HepG2 (cell line): ENCODE results near the gene TMOD3. TPM values are rescaled to one million over a fixed set of nuclear protein-coding genes. Genes with fewer than 3 reads are reported as not detected.

Experiments used
- ARHGAP35 ChIP-seq: sonication (generic); formaldehyde crosslinking; IDR thresholded peaks from 2 replicates; pipeline ENCODE4 v1.9.0; 2022; ENCODE audit warnings: mild to moderate bottlenecking, inconsistent platforms, moderate library complexity, missing genetic modification reagents, borderline replicate concordance
- ATAD3A ChIP-seq: sonication (generic); formaldehyde crosslinking; IDR thresholded peaks from 2 replicates; pipeline ENCODE4 v1.4.0; 2020; ENCODE audit warnings: missing genetic modification reagents
- ATF7-NPFF ChIP-seq: sonication (generic); formaldehyde crosslinking; IDR thresholded peaks from 2 replicates; pipeline ENCODE4 v1.8.1; 2023; ENCODE audit warnings: mild to moderate bottlenecking, low read depth, missing genetic modification reagents, moderate library complexity
- BCL6 ChIP-seq: IDR thresholded peaks from 2 replicates; pipeline ENCODE4 v1.6.1; 2016; ENCODE audit warnings: missing genetic modification reagents, missing compliant biosample characterization
- GTF2F1 ChIP-seq: fragments of 150-350 bp; IDR thresholded peaks from 2 replicates; pipeline ENCODE4 v1.6.1; 2014; ENCODE audit warnings: low read length
- ISL2 ChIP-seq: sonication (generic); formaldehyde crosslinking; IDR thresholded peaks from 2 replicates; pipeline ENCODE4 v1.5.0; 2020; ENCODE audit warnings: missing genetic modification reagents
- MTA3 ChIP-seq: sonication (generic); formaldehyde crosslinking; IDR thresholded peaks from 2 replicates; pipeline ENCODE4 v1.4.0; 2020; ENCODE audit warnings: missing genetic modification reagents
- TEAD2 ChIP-seq: sonication (generic); formaldehyde crosslinking; IDR thresholded peaks from 2 replicates; pipeline ENCODE4 v1.9.0; 2021; ENCODE audit warnings: missing genetic modification reagents
- TRAFD1 ChIP-seq: sonication (generic); formaldehyde crosslinking; IDR thresholded peaks from 2 replicates; pipeline ENCODE4 v1.5.1; 2020; ENCODE audit warnings: missing genetic modification reagents, mild to moderate bottlenecking, borderline replicate concordance
- ZBTB1 ChIP-seq: sonication (generic); formaldehyde crosslinking; IDR thresholded peaks from 2 replicates; pipeline ENCODE4 v1.4.0; 2020; ENCODE audit warnings: missing genetic modification reagents, borderline replicate concordance
- ZNF20 ChIP-seq: sonication (generic); formaldehyde crosslinking; IDR thresholded peaks from 2 replicates; pipeline ENCODE4 v1.4.0; 2020; ENCODE audit warnings: mild to moderate bottlenecking, moderate library complexity, missing genetic modification reagents
- ZNF230 ChIP-seq: sonication (generic); formaldehyde crosslinking; IDR thresholded peaks from 2 replicates; pipeline ENCODE4 v1.4.0; 2020; ENCODE audit warnings: mild to moderate bottlenecking, missing genetic modification reagents
- ZNF34 ChIP-seq: sonication (generic); formaldehyde crosslinking; IDR thresholded peaks from 2 replicates; pipeline ENCODE4 v1.4.0; 2020; ENCODE audit warnings: mild to moderate bottlenecking, missing genetic modification reagents, borderline replicate concordance
- ZNF367 ChIP-seq: sonication (generic); formaldehyde crosslinking; IDR thresholded peaks from 2 replicates; pipeline ENCODE4 v1.4.0; 2020; ENCODE audit warnings: missing genetic modification reagents, borderline replicate concordance
- ZNF382 ChIP-seq: sonication (generic); formaldehyde crosslinking; IDR thresholded peaks from 2 replicates; pipeline ENCODE4 v1.5.0; 2020; ENCODE audit warnings: missing genetic modification reagents, mild to moderate bottlenecking, borderline replicate concordance
- ZNF652 ChIP-seq: IDR thresholded peaks from 2 replicates; pipeline ENCODE4 v1.6.1; 2016; ENCODE audit warnings: low read depth, borderline replicate concordance
- ZNF687 ChIP-seq: sonication (generic); formaldehyde crosslinking; IDR thresholded peaks from 2 replicates; pipeline ENCODE4 v1.5.1; 2020; ENCODE audit warnings: mild to moderate bottlenecking, missing genetic modification reagents, moderate library complexity
- polyA plus RNA-seq, 8 experiments: library from polyadenylated mRNA; depleted of rRNA in 3 of 8; stranded (reverse) in 7 of 8; unstranded in 1 of 8; fragments of >200 nt; fragmentation: Illumina TruSeq in 4 of 8; extraction: Trizol in 4 of 8; gene quantifications; 2 replicates each; pipeline versions ENCODE4 v1.2.1 to v1.2.3, GENCODE V29; 2011 to 2016; ENCODE audit warnings: low read depth in 4 of 8, missing spikeins in 1 of 8, mixed read lengths in 1 of 8; ENCODE audit not compliant: insufficient read depth in 1 of 8
- total RNA-seq, 5 experiments: library from RNA; depleted of rRNA; stranded (reverse); fragments of >200 nt; fragmentation: Illumina TruSeq; extraction: Trizol; gene quantifications; 2 replicates each; pipeline ENCODE4 v1.2.3, GENCODE V29; 2016; ENCODE audit warnings: low read depth in 1 of 5
- TF ChIP-seq, protein P1 (sequence below): sonication (generic); formaldehyde crosslinking; IDR thresholded peaks from 2 replicates; pipeline ENCODE4 v1.4.0; 2020; ENCODE audit warnings: missing genetic modification reagents, borderline replicate concordance

Gene TMOD3
- total and polyA plus RNA-seq, 2 of the 13 experiments (the other 11 are each of a cell fraction or from before 2014, with no cell fraction given) = 5.1 to 23.2 TPM

GRCh38 chr15:51829376-51830275 is at the start of gene TMOD3 (continued):
- TF ChIP-seq ZNF687 (CRISPR knock-in tag) (peak; percentile 83), ATAD3A (CRISPR knock-in tag) (no peak), ZNF230 (peak; percentile 71; the same call in 1 of the 2 replicates), ISL2 (peak; percentile 50; the same call in 1 of the 2 replicates), TEAD2 (CRISPR knock-in tag) (no peak), ATF7-NPFF (CRISPR knock-in tag) (no peak; the same call in 1 of the 2 replicates), ZNF34 (CRISPR knock-in tag) (no peak), BCL6 (peak; percentile 84), TRAFD1 (CRISPR knock-in tag) (no peak), ZNF20 (CRISPR knock-in tag) (no peak), MTA3 (CRISPR knock-in tag) (no peak), ARHGAP35 (peak; percentile 35; the same call in 1 of the 2 replicates), ZNF367 (CRISPR knock-in tag) (no peak; the same call in 1 of the 2 replicates), GTF2F1 (no peak), ZBTB1 (no peak), ZNF652 (CRISPR knock-in tag) (no peak), ZNF382 (CRISPR knock-in tag) (no peak)
- TF ChIP-seq, protein P1, sequence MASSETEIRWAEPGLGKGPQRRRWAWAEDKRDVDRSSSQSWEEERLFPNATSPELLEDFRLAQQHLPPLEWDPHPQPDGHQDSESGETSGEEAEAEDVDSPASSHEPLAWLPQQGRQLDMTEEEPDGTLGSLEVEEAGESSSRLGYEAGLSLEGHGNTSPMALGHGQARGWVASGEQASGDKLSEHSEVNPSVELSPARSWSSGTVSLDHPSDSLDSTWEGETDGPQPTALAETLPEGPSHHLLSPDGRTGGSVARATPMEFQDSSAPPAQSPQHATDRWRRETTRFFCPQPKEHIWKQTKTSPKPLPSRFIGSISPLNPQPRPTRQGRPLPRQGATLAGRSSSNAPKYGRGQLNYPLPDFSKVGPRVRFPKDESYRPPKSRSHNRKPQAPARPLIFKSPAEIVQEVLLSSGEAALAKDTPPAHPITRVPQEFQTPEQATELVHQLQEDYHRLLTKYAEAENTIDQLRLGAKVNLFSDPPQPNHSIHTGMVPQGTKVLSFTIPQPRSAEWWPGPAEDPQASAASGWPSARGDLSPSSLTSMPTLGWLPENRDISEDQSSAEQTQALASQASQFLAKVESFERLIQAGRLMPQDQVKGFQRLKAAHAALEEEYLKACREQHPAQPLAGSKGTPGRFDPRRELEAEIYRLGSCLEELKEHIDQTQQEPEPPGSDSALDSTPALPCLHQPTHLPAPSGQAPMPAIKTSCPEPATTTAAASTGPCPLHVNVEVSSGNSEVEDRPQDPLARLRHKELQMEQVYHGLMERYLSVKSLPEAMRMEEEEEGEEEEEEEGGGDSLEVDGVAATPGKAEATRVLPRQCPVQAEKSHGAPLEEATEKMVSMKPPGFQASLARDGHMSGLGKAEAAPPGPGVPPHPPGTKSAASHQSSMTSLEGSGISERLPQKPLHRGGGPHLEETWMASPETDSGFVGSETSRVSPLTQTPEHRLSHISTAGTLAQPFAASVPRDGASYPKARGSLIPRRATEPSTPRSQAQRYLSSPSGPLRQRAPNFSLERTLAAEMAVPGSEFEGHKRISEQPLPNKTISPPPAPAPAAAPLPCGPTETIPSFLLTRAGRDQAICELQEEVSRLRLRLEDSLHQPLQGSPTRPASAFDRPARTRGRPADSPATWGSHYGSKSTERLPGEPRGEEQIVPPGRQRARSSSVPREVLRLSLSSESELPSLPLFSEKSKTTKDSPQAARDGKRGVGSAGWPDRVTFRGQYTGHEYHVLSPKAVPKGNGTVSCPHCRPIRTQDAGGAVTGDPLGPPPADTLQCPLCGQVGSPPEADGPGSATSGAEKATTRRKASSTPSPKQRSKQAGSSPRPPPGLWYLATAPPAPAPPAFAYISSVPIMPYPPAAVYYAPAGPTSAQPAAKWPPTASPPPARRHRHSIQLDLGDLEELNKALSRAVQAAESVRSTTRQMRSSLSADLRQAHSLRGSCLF = no peak
